ENCODE measurements around the gene NNAT. TPM values are rescaled to one million over a fixed set of nuclear protein-coding genes. Genes with fewer than 3 reads are reported as not detected.
"Not testable (repeated sequence)": the region's sequence is repeated elsewhere in the genome, so short reads cannot be mapped to it uniquely, and the experiment has no call there.

The NNAT gene
- total RNA-seq, 1 donor from 2014 or later = 8.3 TPM

- H3K9me3 ChIP-seq = no peaks in the 10 kb centered on the region
- intact Hi-C loops (cut with DNase I) = no loop called here
- no peak overlapping the region for H3K27ac ChIP-seq
- no peaks in the 10 kb centered on the region for H3K4me1 ChIP-seq
- DNase-seq (ENCODE audit: extremely low spot score in 2 of 2) = no peak
- no peaks in the 10 kb centered on the region for H3K27me3 ChIP-seq
- H3K4me3 ChIP-seq = no peak overlapping the region
- TF ChIP-seq POLR2AphosphoS5 (IDR thresholded peaks at IDR 0.05; ENCODE audit: insufficient read depth in 1 of 2, low read depth in 1 of 2) (no peak), POLR2A (IDR thresholded peaks at IDR 0.05) (no peak), CTCF (IDR thresholded peaks at IDR 0.05) (no peak)
- H3K36me3 ChIP-seq = no peaks in the 10 kb centered on the region
Measured at GRCh38 chr20:37481610-37482009, 39.4 kb upstream of the NNAT start.

- H3K27me3 ChIP-seq = no peaks in the 10 kb centered on the region
- H3K27ac ChIP-seq = no peak overlapping the region
- H3K4me3 ChIP-seq = no peak overlapping the region
- no peaks in the 10 kb centered on the region for H3K36me3 ChIP-seq
- DNase-seq (ENCODE audit: extremely low spot score in 2 of 2) = no peak
- H3K9me3 ChIP-seq = no peaks in the 10 kb centered on the region
- intact Hi-C loops (cut with DNase I) = no loop called here
- TF ChIP-seq POLR2AphosphoS5 (IDR thresholded peaks at IDR 0.05; ENCODE audit: insufficient read depth in 1 of 2, low read depth in 1 of 2) = no peak
- no peak for TF ChIP-seq POLR2A (IDR thresholded peaks at IDR 0.05)
- no peaks in the 10 kb centered on the region for H3K4me1 ChIP-seq
Measured at GRCh38 chr20:37484331-37484730, 36.7 kb upstream of the NNAT start.

- H3K4me1 ChIP-seq; DNase-seq (ENCODE audit: extremely low spot score in 2 of 2); H3K36me3 ChIP-seq; H3K9me3 ChIP-seq; H3K4me3 ChIP-seq; intact Hi-C loops (cut with DNase I); H3K27me3 ChIP-seq; H3K27ac ChIP-seq: not testable (repeated sequence)
Measured at GRCh38 chr20:37486209-37486608, 34.8 kb upstream of the NNAT start.

- H3K4me3 ChIP-seq = no peak overlapping the region
- TF ChIP-seq POLR2AphosphoS5 (IDR thresholded peaks at IDR 0.05; ENCODE audit: insufficient read depth in 1 of 2, low read depth in 1 of 2) (no peak), CTCF (IDR thresholded peaks at IDR 0.05) (no peak), POLR2A (IDR thresholded peaks at IDR 0.05) (no peak)
- H3K27ac ChIP-seq = no peak overlapping the region
- DNase-seq (ENCODE audit: extremely low spot score in 2 of 2) = no peak
- intact Hi-C loops (cut with DNase I) = no loop called here
- H3K27me3 ChIP-seq = no peaks in the 10 kb centered on the region
- no peaks in the 10 kb centered on the region for H3K9me3 ChIP-seq
- no peaks in the 10 kb centered on the region for H3K4me1 ChIP-seq
- H3K36me3 ChIP-seq = no peaks in the 10 kb centered on the region
Measured at GRCh38 chr20:37490663-37491350, 30.2 kb upstream of the NNAT start.

- Histone ChIP-seq H3K9me3 (no peaks in the 10 kb centered on the region), H3K27ac (no peak overlapping the region), H3K27me3 (no peaks in the 10 kb centered on the region), H3K36me3 (no peaks in the 10 kb centered on the region), H3K4me3 (no peak overlapping the region), H3K4me1 (no peaks in the 10 kb centered on the region)
- intact Hi-C loops (cut with DNase I) = no loop called here
- no peak for DNase-seq (ENCODE audit: extremely low spot score in 2 of 2)
- TF ChIP-seq CTCF (IDR thresholded peaks at IDR 0.05) = no peak
- no peak for TF ChIP-seq POLR2A (IDR thresholded peaks at IDR 0.05)
- no peak for TF ChIP-seq POLR2AphosphoS5 (IDR thresholded peaks at IDR 0.05; ENCODE audit: insufficient read depth in 1 of 2, low read depth in 1 of 2)
Measured at GRCh38 chr20:37492096-37492625, 28.9 kb upstream of the NNAT start.

- H3K36me3 ChIP-seq = no peaks in the 10 kb centered on the region
- H3K9me3 ChIP-seq = no peaks in the 10 kb centered on the region
- intact Hi-C loops (cut with DNase I) = no loop called here
- no peak overlapping the region for H3K4me3 ChIP-seq
- TF ChIP-seq CTCF (IDR thresholded peaks at IDR 0.05) = no peak
- no peak for TF ChIP-seq POLR2AphosphoS5 (IDR thresholded peaks at IDR 0.05; ENCODE audit: insufficient read depth in 1 of 2, low read depth in 1 of 2)
- TF ChIP-seq POLR2A (IDR thresholded peaks at IDR 0.05) = no peak
- no peaks in the 10 kb centered on the region for H3K4me1 ChIP-seq
- H3K27me3 ChIP-seq = no peaks in the 10 kb centered on the region
- no peak for DNase-seq (ENCODE audit: extremely low spot score in 2 of 2)
- H3K27ac ChIP-seq = no peak overlapping the region
Measured at GRCh38 chr20:37492945-37493344, 28.1 kb upstream of the NNAT start.
